Measurements from ENCODE around the gene APCDD1.

APCDD1 gene

DNA sequence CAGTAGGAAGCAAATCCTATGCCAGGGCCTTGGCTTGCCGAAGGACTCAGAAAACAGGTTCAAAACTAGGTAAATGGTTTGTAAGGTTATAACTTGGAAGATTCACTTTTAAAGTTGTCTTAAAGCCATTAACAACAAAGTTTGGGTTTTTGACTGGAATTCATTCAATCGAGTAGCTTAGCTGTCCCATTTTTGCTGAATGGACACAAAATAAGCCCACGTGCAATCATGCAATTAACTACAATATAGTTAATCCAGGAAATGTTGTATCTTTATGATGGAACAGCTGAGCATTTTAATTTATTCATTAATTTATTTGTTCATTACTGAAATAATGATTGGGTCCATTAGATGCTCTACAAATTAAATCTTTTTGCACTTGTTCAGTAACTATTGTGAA is 18.3 kb upstream of the APCDD1 start:
- no peak for DNase-seq

DNA sequence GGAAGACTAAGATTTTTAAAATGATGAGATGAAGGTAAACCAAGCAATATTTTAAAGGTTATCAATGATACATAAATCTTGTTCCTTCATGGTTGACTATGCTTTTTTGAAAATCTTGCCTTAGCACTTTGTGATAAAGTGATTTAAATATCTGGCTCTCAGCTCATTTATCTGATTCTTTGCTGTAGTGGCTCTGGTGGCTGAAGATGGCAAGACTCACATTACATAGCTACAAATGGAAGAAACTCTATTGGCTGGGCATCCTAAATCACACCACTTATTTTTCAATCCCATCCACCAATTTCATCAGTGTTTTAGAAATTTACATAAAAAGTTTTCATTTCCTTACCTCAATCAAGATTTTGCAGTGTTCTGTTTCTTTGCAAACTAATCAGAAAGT is 16.6 kb upstream of the APCDD1 start:
- no peak for DNase-seq

DNA sequence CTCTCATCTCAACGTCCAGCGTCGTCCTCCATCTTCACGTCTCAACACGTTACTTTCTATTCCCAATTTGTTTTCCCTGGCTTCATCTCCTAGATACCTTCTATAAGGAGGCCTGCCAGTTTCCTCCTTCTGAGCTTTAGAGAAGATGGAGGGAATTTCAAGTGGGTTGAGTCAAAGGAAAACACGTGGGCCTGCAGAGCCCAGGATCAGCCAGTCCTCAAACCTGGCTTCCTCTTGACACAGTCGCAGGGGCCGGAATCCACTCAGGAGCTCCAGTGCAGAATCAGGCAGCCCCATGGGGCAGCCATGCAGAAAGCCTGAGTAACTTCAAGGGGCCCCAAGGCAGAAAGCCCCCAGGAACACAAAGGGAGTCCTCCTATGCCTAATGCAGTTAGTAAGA is 14.5 kb upstream of the APCDD1 start:
- DNase-seq, result no peak

DNA sequence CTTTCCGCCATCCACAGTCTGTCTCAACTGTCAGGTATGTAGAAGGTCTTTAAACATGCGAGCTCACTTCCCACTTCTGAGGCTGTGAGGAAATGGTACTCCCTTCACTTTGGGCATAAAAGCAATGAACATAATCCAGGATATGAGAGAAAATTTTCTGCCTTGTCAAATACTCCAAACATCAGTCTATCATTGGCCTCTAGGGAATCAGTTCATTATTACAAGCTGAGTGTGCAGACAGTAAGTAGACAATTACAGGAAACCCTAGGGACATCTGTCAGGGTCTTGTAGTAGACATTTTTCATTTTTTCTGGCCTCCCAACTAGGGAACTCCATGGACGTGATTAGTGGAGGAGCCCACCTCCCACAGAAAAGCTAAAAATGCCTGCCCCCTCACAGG is 13.6 kb upstream of the APCDD1 start:
- DNase-seq, result no peak

DNA sequence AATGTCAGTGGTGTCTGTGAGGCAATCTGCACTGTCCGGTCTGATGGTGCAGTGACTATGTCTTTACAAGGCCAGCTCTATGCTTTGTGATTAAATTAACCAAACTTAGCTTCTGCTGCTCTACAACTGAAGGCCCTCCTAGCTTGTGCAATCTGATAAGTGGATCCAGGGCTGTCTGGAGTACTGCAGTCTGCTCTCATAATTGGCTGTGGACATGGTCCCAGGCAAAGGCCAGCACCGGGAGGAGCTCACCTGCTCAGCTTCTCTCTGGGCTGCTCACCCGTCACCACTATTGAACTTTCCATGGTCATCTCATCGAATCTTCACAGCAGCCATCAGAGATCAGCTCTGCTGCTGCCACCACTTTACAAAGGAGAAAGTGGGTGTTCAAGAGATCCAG is 13.0 kb upstream of the APCDD1 start:
- DNase-seq, result no peak

DNA sequence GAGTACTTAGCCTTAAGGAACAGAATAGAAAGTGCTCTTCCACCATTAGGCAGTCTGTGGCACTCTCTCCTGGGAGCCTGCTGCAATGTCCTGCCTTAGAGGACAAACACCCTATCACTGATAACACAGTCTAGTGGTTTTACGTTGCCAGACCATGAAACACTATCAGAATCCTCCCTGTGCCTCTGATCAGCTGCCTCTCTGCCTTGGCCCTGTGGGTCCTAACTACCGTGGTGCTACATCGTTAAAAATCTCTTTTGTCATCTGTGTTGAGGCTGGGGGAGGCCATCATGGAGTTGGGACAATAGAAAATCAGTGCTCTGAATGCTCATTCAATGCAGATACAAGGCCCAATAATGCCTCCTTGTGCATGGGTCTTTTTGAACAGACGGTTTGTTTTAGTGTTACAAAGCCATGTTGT is 11.9 kb upstream of the APCDD1 start:
- DNase-seq, result peak; percentile 12

DNA sequence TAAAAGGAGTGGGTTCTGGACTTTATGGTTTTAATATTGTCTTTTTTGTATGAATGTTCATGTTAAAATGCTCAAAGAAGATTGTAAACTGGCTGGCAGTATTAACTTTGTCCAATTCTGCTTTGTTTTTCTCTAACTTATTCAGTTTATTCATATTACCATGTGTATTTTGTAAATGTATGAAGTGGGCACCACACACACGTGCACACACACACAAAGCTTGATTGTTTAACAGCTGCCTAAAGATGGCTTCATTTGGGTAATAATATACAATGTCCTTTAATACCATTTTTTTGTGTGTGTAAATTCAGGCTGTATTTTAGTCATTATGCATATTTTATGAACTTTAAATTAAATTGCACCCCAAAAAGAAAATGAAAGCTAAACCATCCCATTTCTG is 11.4 kb upstream of the APCDD1 start:
- DNase-seq, result no peak

DNA sequence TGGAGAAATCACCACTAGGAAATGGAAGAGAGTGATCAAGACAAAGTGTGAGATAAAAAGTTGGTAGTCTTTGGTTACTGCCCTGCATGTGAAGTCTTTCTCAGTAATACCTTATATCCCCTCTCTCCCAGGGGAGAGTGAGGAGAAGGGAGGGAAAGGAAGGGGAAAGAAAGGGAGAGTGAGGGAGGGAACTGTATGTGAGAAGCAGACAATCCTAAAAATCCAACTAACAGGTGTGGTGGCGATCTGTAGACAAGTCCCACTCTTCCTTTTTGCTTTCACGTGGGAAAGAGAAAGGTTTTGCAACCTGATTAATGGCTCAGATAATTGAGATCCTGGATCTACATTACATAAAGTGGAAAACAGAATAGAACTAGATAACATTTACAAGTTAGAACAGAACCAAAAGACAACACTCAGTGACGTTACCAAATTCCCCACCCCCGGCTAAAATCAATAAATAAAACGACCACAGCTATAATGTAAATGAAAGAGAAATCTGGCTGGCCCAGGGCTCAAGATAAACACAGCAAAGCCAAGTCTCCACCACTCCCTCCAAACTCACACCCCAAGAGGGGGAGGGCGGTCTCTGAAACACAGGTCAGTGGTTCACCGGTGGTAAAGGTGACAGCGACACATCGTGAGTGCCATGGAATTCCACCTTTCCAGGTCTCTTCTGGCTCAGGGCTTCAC is 10.0 kb upstream of the APCDD1 start:
- DNase-seq, result no peak

DNA sequence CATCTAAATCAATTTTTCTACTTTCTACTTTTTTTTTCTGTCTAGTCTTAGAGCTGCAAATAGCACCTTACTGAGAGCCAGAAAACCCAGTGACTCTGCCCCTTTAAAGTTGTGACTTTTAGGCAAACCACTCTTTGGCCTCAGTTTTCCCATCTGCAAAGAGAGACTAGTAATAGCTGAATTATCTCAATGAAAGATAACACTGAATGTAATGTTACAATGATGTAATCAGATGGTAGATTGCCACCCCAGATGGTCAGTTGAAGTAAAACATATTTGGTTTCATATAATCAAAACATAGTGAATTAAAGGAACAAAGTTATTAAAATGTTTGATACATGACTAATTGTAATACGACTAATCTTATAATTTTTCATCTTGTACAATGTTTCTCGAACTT is 5.0 kb upstream of the APCDD1 start:
- no peak for DNase-seq

DNA sequence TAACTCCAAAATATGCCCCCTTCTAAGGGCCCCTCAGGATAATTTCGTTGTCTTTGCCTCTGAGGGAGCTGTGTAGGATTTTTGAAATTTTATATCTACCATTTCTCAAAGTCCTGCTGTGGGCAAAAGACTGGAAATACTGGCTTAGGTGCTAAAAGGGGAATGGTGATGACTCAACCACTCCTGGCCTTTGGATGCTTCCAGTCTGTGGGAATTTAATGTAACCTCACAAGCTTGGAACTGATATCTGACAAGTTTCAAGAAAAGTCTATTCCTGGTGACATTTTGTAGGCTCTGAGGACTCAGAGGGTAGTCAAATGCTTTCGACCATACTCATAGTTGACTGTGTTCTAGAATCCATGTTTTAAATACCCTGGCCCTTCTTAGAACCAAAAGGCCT is 3.4 kb upstream of the APCDD1 start:
- DNase-seq, result no peak

DNA sequence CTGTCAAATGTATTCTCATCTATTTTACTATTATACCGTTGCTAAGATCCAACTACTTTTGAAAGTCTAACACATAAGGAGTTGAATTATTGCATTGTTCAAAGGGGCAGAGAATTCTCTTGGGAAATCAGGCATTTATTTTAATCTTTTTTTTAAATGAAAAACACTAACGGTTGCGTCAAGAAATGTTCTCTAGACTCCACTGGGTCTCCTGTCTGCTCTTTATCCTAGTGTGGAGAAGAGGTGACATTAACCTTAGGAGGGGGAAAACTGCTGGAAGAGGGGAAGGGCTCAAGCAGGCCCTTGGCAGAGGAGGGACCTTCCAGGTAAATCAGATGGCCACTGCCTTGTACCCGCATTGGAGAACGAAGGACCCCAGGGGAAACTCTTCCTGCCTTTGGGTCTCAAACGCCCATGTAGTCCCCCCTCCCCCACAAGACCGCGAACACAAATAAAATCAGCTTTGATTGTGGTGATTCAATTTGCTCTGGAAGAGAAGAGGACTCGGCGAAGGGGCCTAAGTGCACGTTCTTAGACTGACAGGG is 1.1 kb upstream of the APCDD1 start:
- DNase-seq, result no peak

DNA sequence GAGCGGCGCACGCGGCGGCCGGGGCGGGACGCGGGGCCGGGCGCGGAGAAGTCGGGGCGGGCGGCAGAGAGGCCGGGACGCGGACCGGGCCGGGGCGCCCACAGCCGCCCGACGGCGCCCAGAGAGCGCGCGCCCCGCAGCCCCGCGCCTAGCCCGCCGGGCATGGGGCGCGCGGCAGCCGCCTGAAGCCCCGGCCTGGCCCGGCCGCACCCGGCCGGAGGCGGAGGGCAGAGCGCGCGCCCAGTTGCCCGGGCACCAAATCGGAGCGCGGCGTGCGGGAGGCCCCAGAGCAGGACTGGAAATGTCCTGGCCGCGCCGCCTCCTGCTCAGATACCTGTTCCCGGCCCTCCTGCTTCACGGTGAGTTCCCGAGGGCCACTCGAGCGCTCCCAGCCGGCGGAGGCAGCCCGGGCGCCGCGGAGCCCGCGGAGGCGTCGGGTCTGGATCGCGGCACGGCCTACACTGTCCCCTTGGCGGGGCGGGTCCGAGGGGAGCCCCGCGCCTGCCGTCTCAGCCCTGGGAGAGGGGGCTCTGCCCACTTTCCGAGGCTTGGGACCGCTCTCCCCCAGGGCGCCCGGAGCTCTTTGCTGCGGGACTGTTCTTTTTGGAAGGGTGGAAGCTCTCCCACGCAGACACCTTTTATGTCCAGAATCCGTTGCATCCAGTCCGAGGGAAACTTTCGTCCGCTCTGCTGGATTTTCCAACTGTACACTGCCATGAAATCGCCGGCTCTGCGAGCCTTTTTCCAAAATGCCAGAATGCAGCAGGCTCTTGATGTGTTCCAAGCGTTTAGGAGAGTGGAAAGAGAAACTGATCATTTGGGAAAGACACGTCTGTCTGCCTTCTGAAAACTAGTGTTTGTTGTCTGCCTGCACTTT is 484 bp downstream of the APCDD1 start:
- DNase-seq, result no peak

DNA sequence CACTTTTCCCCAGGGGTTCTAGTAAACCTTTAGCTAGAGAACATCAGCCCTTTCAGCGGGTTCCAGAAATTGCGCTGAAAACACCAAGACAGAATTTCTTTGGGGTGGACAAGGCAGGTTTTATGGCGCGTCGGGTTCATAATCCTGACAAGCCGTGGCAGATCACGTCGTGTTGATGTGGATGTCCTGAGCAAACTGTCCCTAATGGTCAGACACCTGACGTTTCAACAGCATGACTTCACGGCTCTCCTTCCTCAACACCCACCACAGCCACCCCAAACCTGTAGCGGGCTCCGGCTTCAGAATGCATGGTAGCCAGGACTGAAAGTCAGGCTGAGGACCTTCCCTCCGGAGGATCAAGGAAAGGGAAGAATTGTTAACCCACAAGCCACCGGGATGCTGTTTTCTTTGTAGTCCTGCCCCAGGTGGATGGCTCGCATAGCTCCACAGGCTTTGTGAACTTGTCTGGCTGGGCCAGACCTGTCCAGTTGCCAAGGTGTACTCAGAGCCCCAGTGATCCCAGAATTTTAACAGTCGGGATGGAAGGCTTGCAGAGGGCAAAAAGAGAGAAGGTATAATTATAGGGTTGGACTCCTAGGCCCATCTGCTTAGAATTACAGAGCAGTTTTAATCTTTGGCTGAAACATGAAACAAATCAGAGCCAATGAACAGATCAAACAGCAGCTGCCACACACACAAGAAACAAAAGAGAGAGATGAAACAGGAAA is 1.5 kb downstream of the APCDD1 start:
- no peak for DNase-seq

DNA sequence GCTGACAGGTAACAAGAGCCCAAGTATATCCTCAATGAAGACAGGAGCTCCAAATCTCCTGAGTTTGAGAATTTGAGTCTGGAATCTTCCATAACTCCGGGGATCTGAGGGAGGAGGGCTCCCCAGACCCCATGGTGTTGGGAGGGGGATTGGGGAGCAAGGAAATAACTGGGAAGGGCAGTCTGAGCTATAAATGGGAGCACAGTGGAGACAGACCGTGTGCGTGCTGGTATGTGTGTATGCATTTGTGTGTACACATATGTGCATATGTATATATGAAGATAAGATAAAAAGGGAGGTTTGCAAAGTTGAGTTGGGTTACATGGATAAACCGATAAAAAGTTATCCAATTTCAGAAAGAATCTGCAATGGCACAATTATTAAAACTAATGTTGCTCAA is 2.3 kb downstream of the APCDD1 start:
- no peak for DNase-seq

DNA sequence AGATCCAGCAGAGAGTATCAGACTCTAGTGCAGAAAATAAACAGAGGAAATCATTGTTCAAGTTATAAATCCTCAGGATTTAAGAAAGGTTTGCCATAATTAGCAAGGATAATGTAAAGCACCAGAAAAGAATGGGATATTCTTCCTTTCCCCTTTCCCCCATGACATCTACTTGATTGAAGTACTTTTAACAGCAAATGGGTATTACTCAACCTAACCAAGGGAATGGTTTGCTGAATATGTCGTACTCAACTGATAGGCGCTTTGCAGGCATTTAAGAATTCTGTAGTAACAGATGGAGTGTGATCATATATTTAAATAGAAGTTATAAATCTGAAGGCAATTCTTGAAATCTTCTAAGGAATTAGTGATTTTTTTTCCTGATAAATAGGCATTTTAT is 2.7 kb downstream of the APCDD1 start:
- no peak for DNase-seq

DNA sequence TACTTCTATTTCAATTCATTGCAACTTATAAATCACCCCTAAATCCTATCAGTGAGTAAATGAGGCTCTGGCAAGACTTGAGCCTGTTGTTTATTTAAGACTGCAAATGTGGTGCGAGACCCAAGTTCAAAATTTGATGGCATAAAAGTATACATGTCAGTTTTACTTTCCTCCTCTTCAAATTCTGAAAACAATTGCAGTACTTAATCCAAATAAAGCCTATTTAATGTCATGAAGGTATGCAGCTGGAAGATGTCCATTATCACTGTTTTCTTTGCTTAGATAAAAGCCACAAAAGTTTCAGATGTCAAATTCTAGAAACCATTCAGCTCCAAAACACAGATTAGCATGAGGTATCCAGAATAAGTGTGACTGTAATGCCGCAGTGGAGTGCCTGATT is 3.3 kb downstream of the APCDD1 start:
- no peak for DNase-seq

DNA sequence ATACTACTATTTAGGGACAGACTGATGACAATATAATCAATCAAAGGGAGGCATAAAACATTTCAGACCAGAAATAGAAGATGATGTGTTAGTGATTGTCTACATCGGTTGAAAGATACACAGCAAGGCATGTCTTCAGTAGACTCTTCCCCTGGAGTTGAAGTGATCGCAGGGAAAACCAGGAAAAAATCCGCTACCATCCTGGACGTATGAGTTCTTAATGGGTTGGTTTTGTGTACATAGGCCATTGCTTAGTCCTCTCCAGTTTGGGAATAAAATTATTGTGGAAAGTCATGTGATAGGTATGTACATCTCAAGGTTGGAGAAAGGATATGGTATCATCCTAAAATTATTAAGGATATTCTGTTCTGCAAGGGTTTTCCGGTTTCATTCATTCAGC is 4.3 kb downstream of the APCDD1 start:
- DNase-seq, result no peak

DNA sequence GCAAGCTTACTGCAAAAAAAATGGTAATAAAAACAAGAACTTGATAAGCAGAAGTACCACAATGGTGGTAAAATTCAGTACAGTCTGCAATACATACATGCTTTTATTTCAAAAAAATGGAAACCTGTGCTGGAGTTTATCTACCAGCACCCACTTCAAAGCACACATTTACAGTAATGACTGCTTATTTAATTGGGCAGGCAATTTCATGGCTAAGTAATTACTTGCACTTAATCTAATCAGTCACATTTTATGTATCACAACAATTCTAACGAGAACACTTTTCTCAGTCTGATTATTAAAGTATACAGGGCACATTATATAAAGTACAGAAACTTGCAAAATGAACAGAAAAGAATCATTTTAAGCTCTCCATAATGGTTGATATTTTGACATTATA is 5.2 kb downstream of the APCDD1 start:
- no peak for DNase-seq

DNA sequence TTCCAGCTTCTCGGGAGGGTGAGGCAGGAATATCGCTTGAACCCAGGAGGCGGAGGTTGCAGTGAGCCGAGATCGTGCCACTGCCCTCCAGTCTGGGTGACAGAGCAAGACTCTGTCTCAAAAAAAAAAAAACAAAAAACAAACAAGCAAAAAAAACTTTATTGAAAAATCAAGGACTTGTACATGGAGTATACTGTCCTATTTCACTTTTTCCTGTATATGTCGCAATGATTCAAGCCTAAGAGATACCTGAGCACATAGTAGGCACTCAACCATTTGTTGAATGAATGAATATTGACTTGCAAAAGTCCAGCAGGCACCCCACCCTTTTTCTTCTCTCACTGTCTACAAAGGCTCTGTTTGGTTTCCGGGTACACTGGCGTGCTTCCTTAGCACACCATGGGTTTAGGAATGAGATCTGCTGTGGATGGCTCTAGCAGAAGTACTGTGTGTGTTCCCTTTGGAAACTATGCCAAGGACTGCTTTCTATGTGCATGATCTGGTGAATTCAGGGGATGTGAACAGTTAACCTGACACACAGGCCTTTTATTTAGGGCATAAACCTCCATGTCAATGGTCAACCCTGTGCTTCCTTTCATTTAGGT is 6.1 kb downstream of the APCDD1 start:
- DNase-seq, result no peak

DNA sequence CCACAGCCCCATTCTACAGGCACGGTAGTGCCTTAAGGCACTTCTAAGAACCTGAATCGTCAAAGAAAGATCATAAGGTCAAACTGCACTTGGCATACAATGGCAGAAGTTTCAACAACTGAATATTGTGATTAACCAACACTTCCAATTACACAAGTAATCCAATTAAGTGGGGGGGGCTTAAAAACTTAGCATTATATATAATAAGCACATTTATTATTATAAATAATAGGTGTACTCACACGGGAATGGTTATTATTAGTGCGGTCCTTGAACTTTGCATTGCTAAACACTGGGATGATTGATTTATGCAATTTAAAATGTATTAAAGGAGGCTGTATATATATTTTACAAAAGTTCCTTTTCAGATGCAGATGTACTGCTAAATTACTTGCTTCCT is 7.6 kb downstream of the APCDD1 start:
- no peak for DNase-seq

DNA sequence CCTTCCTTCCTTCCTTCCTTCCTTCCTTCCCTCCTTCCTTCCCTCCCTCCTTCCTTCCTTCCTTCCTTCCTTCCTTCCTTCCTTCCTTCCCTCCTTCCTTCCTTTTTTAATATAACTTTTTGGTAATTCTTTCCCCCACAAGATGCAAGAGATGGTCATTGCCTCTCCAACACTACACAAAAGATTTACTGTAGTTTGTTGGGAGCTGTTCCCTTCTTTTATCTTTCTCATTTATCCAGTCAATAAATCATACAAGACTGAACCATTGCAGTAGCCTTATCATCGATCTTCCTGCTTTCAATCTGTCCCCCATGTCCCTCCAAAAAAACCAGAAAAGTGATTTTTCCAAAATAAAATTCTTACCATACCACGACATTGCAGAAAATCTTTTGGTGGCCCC is 8.2 kb downstream of the APCDD1 start:
- DNase-seq, result no peak

DNA sequence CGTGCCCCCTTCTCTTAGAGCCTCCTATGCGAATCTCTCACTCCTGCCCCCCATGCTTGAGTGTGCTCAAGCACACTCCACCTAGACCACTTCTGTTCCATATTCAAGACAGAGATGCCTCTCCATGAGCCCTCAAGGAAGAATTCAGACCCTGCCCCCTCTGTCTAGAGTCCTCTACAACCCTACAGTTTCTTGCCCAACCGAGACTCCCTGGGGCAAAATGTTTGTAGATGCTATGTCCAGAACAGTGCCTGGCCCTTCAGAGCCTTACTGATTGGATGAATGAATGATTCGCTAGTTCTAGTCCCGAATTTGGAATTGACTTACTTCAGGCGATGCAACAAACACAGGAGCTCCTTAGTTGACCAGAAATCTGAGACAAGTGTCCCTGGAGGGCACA is 8.7 kb downstream of the APCDD1 start:
- DNase-seq, result no peak

DNA sequence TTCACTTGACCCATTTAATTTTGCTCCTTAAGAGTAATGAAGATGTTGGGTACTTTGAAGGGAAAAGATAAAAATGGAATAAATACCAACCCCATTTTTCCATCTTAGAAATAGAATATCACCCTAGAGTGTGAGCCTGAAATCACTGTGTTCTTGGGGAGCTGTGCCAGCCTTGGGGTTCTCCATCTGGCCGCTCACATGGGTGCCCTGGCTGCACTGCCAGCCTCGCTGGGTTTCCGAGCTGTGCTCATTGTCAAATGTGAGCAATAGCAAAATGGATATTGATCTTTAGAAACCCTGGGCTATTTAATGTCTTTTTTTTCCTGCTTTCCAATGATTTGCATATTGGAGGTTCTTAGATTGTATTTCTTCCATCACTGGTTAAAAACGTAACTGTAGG is 9.3 kb downstream of the APCDD1 start:
- no peak for DNase-seq

All from hematopoietic multipotent progenitor cell treated with erythropoietin and hydrocortisone succinate and interleukin-3 and kit ligand, for 8 days (in vitro differentiated cells).